HG03095 (cell line): ENCODE measurements around the gene MYH15.
"Not testable (repeated sequence)": the region's sequence is repeated elsewhere in the genome, so short reads cannot be mapped to it uniquely, and the experiment has no call there.

ENCODE experiments used
- ATAC-seq: cut with Tn5 transposase; IDR thresholded peaks from one replicate; pipeline ENCODE4 v1.9.1; 2021; ENCODE audit warnings: moderate library complexity; ENCODE audit not compliant: unreplicated experiment

MYH15 gene

GRCh38 chr3:108391917-108392593, 118.3 kb downstream of the MYH15 start:
- ATAC-seq = no peak

GRCh38 chr3:108389372-108389771, 121.0 kb downstream of the MYH15 start:
- ATAC-seq = no peak

GRCh38 chr3:108388136-108389132, 122.0 kb downstream of the MYH15 start:
- peak; percentile 70 for ATAC-seq

- ATAC-seq = no peak
Observed at GRCh38 chr3:108387063-108387462, 123.3 kb downstream of the MYH15 start.

- no peak for ATAC-seq
Observed at GRCh38 chr3:108383306-108383705, 127.1 kb downstream of the MYH15 start.

GRCh38 chr3:108381529-108382140, 128.8 kb downstream of the MYH15 start:
- ATAC-seq = no peak

GRCh38 chr3:108380128-108380795, 130.1 kb downstream of the MYH15 start:
- ATAC-seq = no peak

- not testable (repeated sequence) for ATAC-seq
Observed at GRCh38 chr3:108378952-108379342, 131.4 kb downstream of the MYH15 start.

- ATAC-seq = no peak
Observed at GRCh38 chr3:108378153-108378951, 132.0 kb downstream of the MYH15 start.

- ATAC-seq = no peak
Observed at GRCh38 chr3:108377384-108377783, 133.0 kb downstream of the MYH15 start.

GRCh38 chr3:108376026-108376425, 134.4 kb downstream of the MYH15 start:
- no peak for ATAC-seq

GRCh38 chr3:108359011-108359410, 151.4 kb downstream of the MYH15 start:
- no peak for ATAC-seq

GRCh38 chr3:108357042-108357441, 153.4 kb downstream of the MYH15 start:
- no peak for ATAC-seq

- no peak for ATAC-seq
Observed at GRCh38 chr3:108354562-108354961, 155.8 kb downstream of the MYH15 start.

- ATAC-seq = no peak
Observed at GRCh38 chr3:108352176-108352575, 158.2 kb downstream of the MYH15 start.

GRCh38 chr3:108346301-108347227, 163.8 kb downstream of the MYH15 start:
- no peak for ATAC-seq

- ATAC-seq = no peak
Observed at GRCh38 chr3:108345492-108346205, 164.7 kb downstream of the MYH15 start.

GRCh38 chr3:108343491-108343890, 166.9 kb downstream of the MYH15 start:
- no peak for ATAC-seq
